OCI-LY3 (cell line): ENCODE results near the gene STRA6.

ENCODE experiments used
- EZH2phosphoT487 ChIP-seq: fragments of 200-600 bp; shearing (Covaris generic); IDR thresholded peaks from 2 replicates; pipeline ENCODE4 v1.6.1; 2018; ENCODE audit warnings: antibody characterized with exemption, mixed run types, low read depth
- TF ChIP-seq, protein P1 (sequence below): fragments of 200-600, 300-600 bp; sonication (generic); IDR thresholded peaks from 2 replicates; pipeline ENCODE4 v1.5.1; 2014; ENCODE audit warnings: antibody characterized with exemption, low read length, low read depth

DNA sequence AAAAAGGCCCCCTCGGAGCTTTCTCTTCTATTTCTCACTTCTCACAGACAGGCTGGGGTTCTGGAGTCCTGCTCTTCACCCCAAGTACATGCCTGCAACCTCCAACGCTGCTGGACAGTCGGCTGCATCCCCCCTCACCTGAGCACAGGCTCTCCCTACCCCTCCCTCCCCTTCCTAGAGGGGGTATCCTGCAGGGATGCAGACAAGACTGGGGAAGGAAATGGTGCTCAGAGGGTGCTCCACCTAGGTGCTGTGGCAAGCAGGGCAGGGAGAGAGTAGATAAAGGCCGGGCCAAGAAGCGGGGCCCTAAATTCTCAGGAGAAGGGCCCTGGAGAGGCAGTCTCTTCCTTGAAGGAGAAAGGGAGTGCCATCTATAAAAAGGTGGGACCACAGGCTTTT is 7.0 kb upstream of the STRA6 start:
- TF ChIP-seq, protein P1, sequence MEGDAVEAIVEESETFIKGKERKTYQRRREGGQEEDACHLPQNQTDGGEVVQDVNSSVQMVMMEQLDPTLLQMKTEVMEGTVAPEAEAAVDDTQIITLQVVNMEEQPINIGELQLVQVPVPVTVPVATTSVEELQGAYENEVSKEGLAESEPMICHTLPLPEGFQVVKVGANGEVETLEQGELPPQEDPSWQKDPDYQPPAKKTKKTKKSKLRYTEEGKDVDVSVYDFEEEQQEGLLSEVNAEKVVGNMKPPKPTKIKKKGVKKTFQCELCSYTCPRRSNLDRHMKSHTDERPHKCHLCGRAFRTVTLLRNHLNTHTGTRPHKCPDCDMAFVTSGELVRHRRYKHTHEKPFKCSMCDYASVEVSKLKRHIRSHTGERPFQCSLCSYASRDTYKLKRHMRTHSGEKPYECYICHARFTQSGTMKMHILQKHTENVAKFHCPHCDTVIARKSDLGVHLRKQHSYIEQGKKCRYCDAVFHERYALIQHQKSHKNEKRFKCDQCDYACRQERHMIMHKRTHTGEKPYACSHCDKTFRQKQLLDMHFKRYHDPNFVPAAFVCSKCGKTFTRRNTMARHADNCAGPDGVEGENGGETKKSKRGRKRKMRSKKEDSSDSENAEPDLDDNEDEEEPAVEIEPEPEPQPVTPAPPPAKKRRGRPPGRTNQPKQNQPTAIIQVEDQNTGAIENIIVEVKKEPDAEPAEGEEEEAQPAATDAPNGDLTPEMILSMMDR, result no peak
- TF ChIP-seq EZH2phosphoT487, result no peak
